PC-3 (cell line): ENCODE measurements around the gene ZCCHC2.

ENCODE experiments used
- EZH2 ChIP-seq: fragments of 300-600 bp; sonication (generic); IDR thresholded peaks from one replicate; pipeline ENCODE4 v1.6.1; 2017; ENCODE audit warnings: antibody characterized with exemption, mild to moderate bottlenecking, low read length; ENCODE audit not compliant: unreplicated experiment
- EZH2phosphoT487 ChIP-seq: fragments of 300-600 bp; sonication (generic); IDR thresholded peaks from 2 replicates; pipeline ENCODE4 v1.6.1; 2018; ENCODE audit warnings: mild to moderate bottlenecking, antibody characterized with exemption, low read length, borderline replicate concordance
- TF ChIP-seq, protein P1 (sequence below): fragments of 300-600 bp; sonication (generic); conservative IDR thresholded peaks from 2 replicates; pipeline ENCODE4 v1.5.1; 2017; ENCODE audit warnings: antibody characterized with exemption, low read depth, mild to moderate bottlenecking, low read length

DNA sequence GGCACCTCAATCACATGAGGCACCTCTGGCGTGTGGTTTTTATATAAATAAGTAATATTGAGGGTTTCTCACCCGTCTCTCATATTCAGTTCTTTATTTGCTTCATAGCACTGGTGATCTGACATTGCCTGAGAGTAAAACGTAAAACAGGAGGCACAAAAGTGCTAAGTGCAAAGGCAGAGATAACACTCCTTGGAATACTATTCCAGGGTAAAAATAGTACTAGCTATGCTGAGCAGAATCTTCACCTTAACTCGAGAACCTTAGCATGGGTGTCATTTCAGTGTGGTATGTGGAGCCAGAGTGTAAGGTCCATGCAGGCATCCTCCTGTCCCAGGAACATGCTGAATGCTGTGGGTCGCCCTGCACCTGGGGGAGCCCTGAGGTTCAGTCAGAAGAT is 26.9 kb downstream of the ZCCHC2 start:
- TF ChIP-seq, protein P1, sequence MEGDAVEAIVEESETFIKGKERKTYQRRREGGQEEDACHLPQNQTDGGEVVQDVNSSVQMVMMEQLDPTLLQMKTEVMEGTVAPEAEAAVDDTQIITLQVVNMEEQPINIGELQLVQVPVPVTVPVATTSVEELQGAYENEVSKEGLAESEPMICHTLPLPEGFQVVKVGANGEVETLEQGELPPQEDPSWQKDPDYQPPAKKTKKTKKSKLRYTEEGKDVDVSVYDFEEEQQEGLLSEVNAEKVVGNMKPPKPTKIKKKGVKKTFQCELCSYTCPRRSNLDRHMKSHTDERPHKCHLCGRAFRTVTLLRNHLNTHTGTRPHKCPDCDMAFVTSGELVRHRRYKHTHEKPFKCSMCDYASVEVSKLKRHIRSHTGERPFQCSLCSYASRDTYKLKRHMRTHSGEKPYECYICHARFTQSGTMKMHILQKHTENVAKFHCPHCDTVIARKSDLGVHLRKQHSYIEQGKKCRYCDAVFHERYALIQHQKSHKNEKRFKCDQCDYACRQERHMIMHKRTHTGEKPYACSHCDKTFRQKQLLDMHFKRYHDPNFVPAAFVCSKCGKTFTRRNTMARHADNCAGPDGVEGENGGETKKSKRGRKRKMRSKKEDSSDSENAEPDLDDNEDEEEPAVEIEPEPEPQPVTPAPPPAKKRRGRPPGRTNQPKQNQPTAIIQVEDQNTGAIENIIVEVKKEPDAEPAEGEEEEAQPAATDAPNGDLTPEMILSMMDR, result no peak
- TF ChIP-seq EZH2 (no peak), EZH2phosphoT487 (no peak)
